ENCODE data around the gene LMNTD1.
"Not testable (repeated sequence)": the region's sequence is repeated elsewhere in the genome, so short reads cannot be mapped to it uniquely, and the experiment has no call there.

The LMNTD1 gene

DNA sequence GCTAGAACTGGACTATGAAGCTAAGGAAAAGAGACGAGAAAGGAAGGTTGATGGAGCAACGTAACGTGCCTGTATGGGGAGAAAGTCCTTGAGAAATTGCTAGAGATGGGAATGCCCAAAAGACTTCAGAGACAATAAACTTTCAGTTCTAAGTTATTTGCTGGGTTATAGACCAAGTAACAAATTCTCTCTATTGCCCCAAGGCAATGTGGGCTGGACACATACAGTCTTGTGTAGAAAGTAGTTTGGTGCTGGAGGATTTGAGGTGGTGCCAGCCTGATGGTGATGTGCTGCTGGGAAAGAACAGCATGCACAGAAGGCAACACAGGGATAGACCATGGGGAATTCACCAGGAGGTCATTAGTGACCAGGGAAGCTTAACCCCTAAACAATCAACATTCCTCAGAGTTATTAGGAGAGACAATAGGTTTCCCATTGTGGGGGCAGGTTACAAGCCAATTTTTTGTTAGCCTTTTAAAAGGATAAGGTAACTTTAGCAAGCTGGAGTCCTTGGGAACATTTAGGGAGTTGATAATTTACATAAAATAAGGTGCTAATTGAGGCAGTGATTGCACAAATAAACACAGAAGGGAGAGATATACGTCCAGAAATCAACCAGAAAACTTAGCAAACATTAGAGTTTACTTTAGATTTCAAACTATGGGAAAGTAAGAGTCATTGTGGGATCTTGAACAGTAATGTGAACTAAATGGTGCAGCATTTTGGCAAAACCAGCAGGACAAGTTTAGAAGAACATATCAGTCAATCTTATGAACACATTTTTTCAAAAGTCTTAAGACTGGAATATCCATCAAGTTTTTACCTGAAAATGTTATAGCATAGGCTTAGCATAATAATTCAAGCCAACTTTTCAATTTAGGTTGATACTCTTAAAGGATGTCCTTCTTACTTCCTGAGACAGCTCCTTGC lies 61.4 kb downstream of the LMNTD1 start:
- no peak overlapping the region for H3K9ac ChIP-seq (ENCODE audit: low read length)
- no peaks in the 10 kb centered on the region for H3K27me3 ChIP-seq (ENCODE audit: insufficient read depth, low read length)
- no peak overlapping the region for H3K4me3 ChIP-seq (ENCODE audit: low read depth, low read length, poor library complexity, severe bottlenecking)
- no peak overlapping the region for H3K4me2 ChIP-seq (ENCODE audit: low read length)
- H3K9me2 ChIP-seq (ENCODE audit: low read depth, low read length), result no peaks in the 10 kb centered on the region
- no peak overlapping the region for H2AFZ ChIP-seq (ENCODE audit: low read length)
- H3F3A ChIP-seq (ENCODE audit: insufficient read depth, low read length), result no peaks in the 10 kb centered on the region
- no peak overlapping the region for H3K27ac ChIP-seq (ENCODE audit: low read depth, low read length, poor library complexity, severe bottlenecking)
- no peak for TF ChIP-seq EZH2 (IDR thresholded peaks at IDR 0.05; ENCODE audit: borderline replicate concordance, low read length)
- no peaks in the 10 kb centered on the region for H4K20me1 ChIP-seq (ENCODE audit: insufficient read depth, low read length)
- H3K36me3 ChIP-seq (ENCODE audit: insufficient read depth, low read length), result no peaks in the 10 kb centered on the region
- no peaks in the 10 kb centered on the region for H3K79me2 ChIP-seq (ENCODE audit: insufficient read depth, low read length)
- no peaks in the 10 kb centered on the region for H3K4me1 ChIP-seq (ENCODE audit: insufficient read depth, low read length, severe bottlenecking)
- H3K9me3 ChIP-seq (ENCODE audit: low read length), result no peaks in the 10 kb centered on the region

GRCh38 chr12:25488956-25489870 lies 63.9 kb downstream of the LMNTD1 start:
- not testable (repeated sequence) for H3K79me2 ChIP-seq (ENCODE audit: insufficient read depth, low read length); H3K27ac ChIP-seq (ENCODE audit: low read depth, low read length, poor library complexity, severe bottlenecking); H3K9me3 ChIP-seq (ENCODE audit: low read length); H3K36me3 ChIP-seq (ENCODE audit: insufficient read depth, low read length); H3F3A ChIP-seq (ENCODE audit: insufficient read depth, low read length); H3K4me2 ChIP-seq (ENCODE audit: low read length); H3K9ac ChIP-seq (ENCODE audit: low read length); H3K27me3 ChIP-seq (ENCODE audit: insufficient read depth, low read length); H4K20me1 ChIP-seq (ENCODE audit: insufficient read depth, low read length); H3K4me3 ChIP-seq (ENCODE audit: low read depth, low read length, poor library complexity, severe bottlenecking); H3K9me2 ChIP-seq (ENCODE audit: low read depth, low read length); H2AFZ ChIP-seq (ENCODE audit: low read length); H3K4me1 ChIP-seq (ENCODE audit: insufficient read depth, low read length, severe bottlenecking)

DNA sequence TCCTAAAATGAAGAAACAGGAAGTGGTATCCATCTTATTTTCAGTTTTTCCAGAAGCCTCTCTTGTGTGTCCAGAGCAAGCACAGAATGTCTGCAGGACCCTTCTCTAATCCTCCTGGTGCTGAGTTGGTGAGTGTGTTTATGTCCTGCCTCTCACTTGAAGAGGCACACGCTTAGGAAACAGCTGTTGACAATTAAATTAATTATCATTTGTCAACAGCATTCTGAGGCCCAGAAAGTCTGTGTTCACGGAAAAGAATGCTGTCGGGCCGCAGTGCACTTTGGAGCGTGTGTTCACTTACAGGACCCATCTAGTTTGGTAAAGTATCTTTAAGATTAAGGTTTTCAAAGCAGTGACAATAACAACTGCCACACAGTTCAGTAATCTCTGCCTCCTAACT lies 70.5 kb downstream of the LMNTD1 start:
- H3K36me3 ChIP-seq (ENCODE audit: insufficient read depth, low read length), result no peaks in the 10 kb centered on the region

More for the DNA sequence above, 70.5 kb downstream of the LMNTD1 start:
- Histone ChIP-seq H3K79me2 (ENCODE audit: insufficient read depth, low read length) (no peaks in the 10 kb centered on the region), H3K4me3 (ENCODE audit: low read depth, low read length, poor library complexity, severe bottlenecking) (no peak overlapping the region), H3K27ac (ENCODE audit: low read depth, low read length, poor library complexity, severe bottlenecking) (no peak overlapping the region), H3K27me3 (ENCODE audit: insufficient read depth, low read length) (no peaks in the 10 kb centered on the region), H4K20me1 (ENCODE audit: insufficient read depth, low read length) (no peaks in the 10 kb centered on the region), H3K4me2 (ENCODE audit: low read length) (no peak overlapping the region), H2AFZ (ENCODE audit: low read length) (no peak overlapping the region), H3K4me1 (ENCODE audit: insufficient read depth, low read length, severe bottlenecking) (no peaks in the 10 kb centered on the region), H3F3A (ENCODE audit: insufficient read depth, low read length) (no peaks in the 10 kb centered on the region), H3K9ac (ENCODE audit: low read length) (no peak overlapping the region), H3K9me2 (ENCODE audit: low read depth, low read length) (no peaks in the 10 kb centered on the region), H3K9me3 (ENCODE audit: low read length) (no peaks in the 10 kb centered on the region)
- TF ChIP-seq CTCF (IDR thresholded peaks at IDR 0.05; ENCODE audit: low read length), result no peak
- TF ChIP-seq EZH2 (IDR thresholded peaks at IDR 0.05; ENCODE audit: borderline replicate concordance, low read length), result no peak

All from OCI-LY1 (cell line).